GM21529 (cell line): ENCODE data around the gene UBE2G2.

ENCODE experiments used
- ATAC-seq: cut with Tn5 transposase; IDR thresholded peaks from one replicate; pipeline ENCODE4 v1.9.1; 2021; ENCODE audit not compliant: unreplicated experiment

The UBE2G2 gene

GRCh38 chr21:44766818-44767354, 34.7 kb downstream of the UBE2G2 start:
- ATAC-seq, result no peak

GRCh38 chr21:44766014-44766817, 35.4 kb downstream of the UBE2G2 start:
- no peak for ATAC-seq

GRCh38 chr21:44765231-44766013, 36.2 kb downstream of the UBE2G2 start:
- ATAC-seq, result no peak

- ATAC-seq, result no peak
Observed at GRCh38 chr21:44764319-44765230, 37.0 kb downstream of the UBE2G2 start.

GRCh38 chr21:44763451-44764318, 37.9 kb downstream of the UBE2G2 start:
- ATAC-seq, result no peak

- ATAC-seq, result no peak
Observed at GRCh38 chr21:44763050-44763378, 38.6 kb downstream of the UBE2G2 start.

GRCh38 chr21:44762221-44763049, 39.2 kb downstream of the UBE2G2 start:
- ATAC-seq, result no peak

GRCh38 chr21:44761747-44762208, 39.8 kb downstream of the UBE2G2 start:
- ATAC-seq, result no peak

- no peak for ATAC-seq
Observed at GRCh38 chr21:44761011-44761729, 40.5 kb downstream of the UBE2G2 start.

- no peak for ATAC-seq
Observed at GRCh38 chr21:44760376-44760775, 41.2 kb downstream of the UBE2G2 start.

GRCh38 chr21:44759628-44760285, 41.9 kb downstream of the UBE2G2 start:
- ATAC-seq, result no peak

- no peak for ATAC-seq
Observed at GRCh38 chr21:44758781-44759627, 42.6 kb downstream of the UBE2G2 start.

- ATAC-seq, result no peak
Observed at GRCh38 chr21:44758141-44758561, 43.5 kb downstream of the UBE2G2 start.

- ATAC-seq, result no peak
Observed at GRCh38 chr21:44757731-44758130, 43.9 kb downstream of the UBE2G2 start.

GRCh38 chr21:44756423-44757185, 45.0 kb downstream of the UBE2G2 start:
- no peak for ATAC-seq

- no peak for ATAC-seq
Observed at GRCh38 chr21:44755227-44755626, 46.4 kb downstream of the UBE2G2 start.
